BJ (cell line): ENCODE results near the gene ABLIM2. TPM values are rescaled to one million over a fixed set of nuclear protein-coding genes. Genes with fewer than 3 reads are reported as not detected.
A peak's percentile ranks its signal among the peaks of the same experiment; 100 is the strongest.

Experiments used
- CTCF ChIA-PET: fragments of 350-600 bp; formaldehyde crosslinking; extraction: SDS; loops from one replicate; lab custom pipeline; 2021; ENCODE audit warnings: antibody characterized with exemption, inconsistent platforms; lab: Yijun Ruan, JAX
- POLR2A ChIA-PET: fragments of 300-600 bp; sonication (Branson Sonifier 250); formaldehyde crosslinking; extraction: SDS; loops from one replicate; lab custom pipeline; 2021; ENCODE audit warnings: antibody characterized with exemption; lab: Charles Lee
- DNase-seq: peaks from one replicate; pipeline ENCODE4 v3.0.0-alpha.2; 2011; ENCODE audit warnings: low read depth
- H3K27me3 ChIP-seq: 2 replicates; pipeline ENCODE4 v1.6.0; 2011; ENCODE audit warnings: low read length; ENCODE audit not compliant: control insufficient read depth, insufficient read depth
- H3K36me3 ChIP-seq: 2 replicates; pipeline ENCODE4 v1.5.1; 2011; ENCODE audit warnings: low read length; ENCODE audit not compliant: control insufficient read depth, insufficient read depth
- H3K4me3 ChIP-seq: 2 replicates; pipeline ENCODE4 v1.5.1; 2011; ENCODE audit warnings: low read depth, mild to moderate bottlenecking, control low read depth, low read length
- polyA plus RNA-seq: library from polyadenylated mRNA; depleted of rRNA; stranded (reverse); fragments of >200 nt; gene quantifications from 2 replicates; pipeline ENCODE4 v1.2.3, GENCODE V29; 2011
- TF ChIP-seq, protein P1 (sequence below): IDR thresholded peaks from 2 replicates; pipeline ENCODE4 v1.5.1; 2011; ENCODE audit warnings: low read depth, mild to moderate bottlenecking, control low read depth, inconsistent platforms, low read length, moderate library complexity; ENCODE audit not compliant: insufficient read depth

ABLIM2 gene
- polyA plus RNA-seq, 1 experiment: 0.07 TPM

- ChIA-PET POLR2A (interaction anchor here (0.7 kb wide), 1 partner anchor 11 kb away, joined by 3 read pairs; no protein-coding TSS in a partner anchor), CTCF (interaction anchor here (1.7 to 2.6 kb wide), 2 partner anchors 53 to 130 kb away, joined by 5 to 11 read pairs; no protein-coding TSS in a partner anchor)
- peaks cover 1% of the 10 kb centered on the region for H3K36me3 ChIP-seq
- no peaks in the 10 kb centered on the region for H3K27me3 ChIP-seq
- TF ChIP-seq, protein P1, sequence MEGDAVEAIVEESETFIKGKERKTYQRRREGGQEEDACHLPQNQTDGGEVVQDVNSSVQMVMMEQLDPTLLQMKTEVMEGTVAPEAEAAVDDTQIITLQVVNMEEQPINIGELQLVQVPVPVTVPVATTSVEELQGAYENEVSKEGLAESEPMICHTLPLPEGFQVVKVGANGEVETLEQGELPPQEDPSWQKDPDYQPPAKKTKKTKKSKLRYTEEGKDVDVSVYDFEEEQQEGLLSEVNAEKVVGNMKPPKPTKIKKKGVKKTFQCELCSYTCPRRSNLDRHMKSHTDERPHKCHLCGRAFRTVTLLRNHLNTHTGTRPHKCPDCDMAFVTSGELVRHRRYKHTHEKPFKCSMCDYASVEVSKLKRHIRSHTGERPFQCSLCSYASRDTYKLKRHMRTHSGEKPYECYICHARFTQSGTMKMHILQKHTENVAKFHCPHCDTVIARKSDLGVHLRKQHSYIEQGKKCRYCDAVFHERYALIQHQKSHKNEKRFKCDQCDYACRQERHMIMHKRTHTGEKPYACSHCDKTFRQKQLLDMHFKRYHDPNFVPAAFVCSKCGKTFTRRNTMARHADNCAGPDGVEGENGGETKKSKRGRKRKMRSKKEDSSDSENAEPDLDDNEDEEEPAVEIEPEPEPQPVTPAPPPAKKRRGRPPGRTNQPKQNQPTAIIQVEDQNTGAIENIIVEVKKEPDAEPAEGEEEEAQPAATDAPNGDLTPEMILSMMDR: no peak
- H3K4me3 ChIP-seq: no peak overlapping the region
- no peak for DNase-seq
These were observed 224.7 kb downstream of the ABLIM2 start for GRCh38 chr4:7933651-7934510.

DNA sequence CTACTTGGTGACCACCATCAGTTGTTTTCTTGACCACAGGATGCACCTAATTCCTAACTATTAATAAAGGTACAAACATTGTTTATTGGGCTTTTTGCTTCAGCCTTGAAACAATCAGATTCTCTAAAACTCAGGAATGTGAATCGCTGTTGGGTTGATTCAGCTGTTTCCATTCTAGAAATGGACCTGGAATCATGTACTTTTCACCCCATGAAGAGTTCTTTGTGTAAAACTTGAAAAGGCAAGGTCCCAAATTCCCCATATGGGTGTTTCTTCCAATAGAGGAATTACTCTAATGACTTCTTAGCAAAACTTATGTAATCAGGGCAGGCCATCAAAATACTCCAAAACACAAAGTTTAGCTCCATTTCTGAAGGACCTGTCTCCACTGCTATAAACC is 226.3 kb downstream of the ABLIM2 start:
- Histone ChIP-seq H3K36me3 (peaks cover 1% of the 10 kb centered on the region), H3K27me3 (no peaks in the 10 kb centered on the region), H3K4me3 (no peak overlapping the region)
- ChIA-PET CTCF (interaction anchor here (0.9 to 7.4 kb wide), 2 partner anchors 56 to 128 kb away, joined by 4 to 59 read pairs; no protein-coding TSS in a partner anchor), POLR2A (no interaction called here)
- TF ChIP-seq, protein P1: no peak
- DNase-seq: no peak

- Histone ChIP-seq H3K4me3 (no peak overlapping the region), H3K36me3 (peaks cover 1% of the 10 kb centered on the region), H3K27me3 (no peaks in the 10 kb centered on the region)
- ChIA-PET CTCF (interaction anchor here (0.9 to 7.4 kb wide), 9 partner anchors 9 to 130 kb away, joined by 3 to 59 read pairs (median 4); partner anchors contain the start of gene AFAP1), POLR2A (no interaction called here)
- TF ChIP-seq, protein P1: peak; percentile 39
- no peak for DNase-seq
These were observed 229.3 kb downstream of the ABLIM2 start for GRCh38 chr4:7929118-7929951.

- Histone ChIP-seq H3K27me3 (no peaks in the 10 kb centered on the region), H3K36me3 (peaks cover 1% of the 10 kb centered on the region; the same call in 1 of the 2 replicates), H3K4me3 (no peak overlapping the region)
- no peak for DNase-seq
- TF ChIP-seq, protein P1: no peak
- CTCF ChIA-PET: interaction anchor here (0.9 to 7.4 kb wide), 6 partner anchors 10 to 129 kb away, joined by 3 to 59 read pairs (median 5); partner anchors contain the start of gene AFAP1
- POLR2A ChIA-PET: no interaction called here
These were observed 229.9 kb downstream of the ABLIM2 start for GRCh38 chr4:7928711-7929110.
